GM19438 (cell line): ENCODE measurements around the gene CBR1.

Experiments
- ATAC-seq: cut with Tn5 transposase; IDR thresholded peaks from one replicate; pipeline ENCODE4 v1.9.1; 2021; ENCODE audit warnings: low read depth; ENCODE audit not compliant: unreplicated experiment

CBR1 gene

DNA sequence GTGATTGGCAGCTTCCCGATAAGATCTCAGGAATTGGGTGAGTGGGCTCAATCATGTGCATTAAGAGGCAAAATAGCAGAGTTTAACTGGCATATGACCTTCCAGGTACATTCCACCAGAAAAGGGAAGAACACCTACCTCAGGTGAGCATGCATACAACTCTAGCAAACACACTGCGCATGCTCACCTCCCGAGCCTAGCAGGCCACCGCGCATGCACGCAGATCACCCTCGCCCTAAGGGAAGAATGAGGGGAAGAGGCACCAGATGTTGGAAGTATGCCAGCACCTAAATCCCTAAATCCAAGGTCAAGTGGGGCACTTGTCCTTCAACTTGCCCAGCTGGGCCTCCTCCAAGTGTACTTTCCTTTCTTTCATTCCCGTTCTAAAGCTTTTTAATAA, 41.4 kb downstream of the CBR1 start:
- no peak for ATAC-seq

DNA sequence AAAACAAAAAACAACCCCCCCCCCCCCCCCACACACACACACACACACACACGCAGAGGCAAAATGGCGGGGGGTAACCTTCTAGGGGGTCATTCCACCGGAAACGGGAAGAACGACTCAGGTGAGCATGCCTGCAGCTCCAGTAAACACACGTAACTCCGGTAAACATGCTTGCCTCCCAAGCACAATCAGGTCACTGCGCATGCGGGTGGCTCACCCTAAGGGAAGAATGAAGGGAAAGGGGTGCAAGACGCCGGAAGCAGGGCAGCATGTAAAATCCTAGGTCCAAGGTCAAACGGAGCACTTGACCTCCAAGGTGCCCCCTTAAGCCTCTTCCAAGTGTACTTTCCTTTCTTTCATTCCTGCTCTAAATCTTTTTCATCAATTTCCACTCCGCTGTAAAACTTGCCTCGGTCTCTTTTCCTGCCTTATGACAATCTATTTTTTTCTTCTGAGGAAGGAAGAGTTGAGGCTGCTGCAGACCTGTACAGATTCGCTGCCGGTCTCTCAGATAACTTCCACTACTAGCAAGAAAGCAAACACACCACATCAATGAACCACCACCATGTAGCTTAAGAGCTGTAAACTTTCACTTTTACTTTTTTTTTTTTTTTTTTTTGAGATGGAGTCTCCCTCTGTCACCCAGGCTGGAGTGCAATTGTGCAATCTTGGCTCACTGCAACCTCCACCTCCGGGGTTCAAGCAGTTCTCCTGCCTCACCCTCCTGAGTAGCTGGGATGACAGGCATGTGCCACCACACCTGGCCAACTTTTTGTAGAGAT, 44.0 kb downstream of the CBR1 start:
- ATAC-seq: no peak

DNA sequence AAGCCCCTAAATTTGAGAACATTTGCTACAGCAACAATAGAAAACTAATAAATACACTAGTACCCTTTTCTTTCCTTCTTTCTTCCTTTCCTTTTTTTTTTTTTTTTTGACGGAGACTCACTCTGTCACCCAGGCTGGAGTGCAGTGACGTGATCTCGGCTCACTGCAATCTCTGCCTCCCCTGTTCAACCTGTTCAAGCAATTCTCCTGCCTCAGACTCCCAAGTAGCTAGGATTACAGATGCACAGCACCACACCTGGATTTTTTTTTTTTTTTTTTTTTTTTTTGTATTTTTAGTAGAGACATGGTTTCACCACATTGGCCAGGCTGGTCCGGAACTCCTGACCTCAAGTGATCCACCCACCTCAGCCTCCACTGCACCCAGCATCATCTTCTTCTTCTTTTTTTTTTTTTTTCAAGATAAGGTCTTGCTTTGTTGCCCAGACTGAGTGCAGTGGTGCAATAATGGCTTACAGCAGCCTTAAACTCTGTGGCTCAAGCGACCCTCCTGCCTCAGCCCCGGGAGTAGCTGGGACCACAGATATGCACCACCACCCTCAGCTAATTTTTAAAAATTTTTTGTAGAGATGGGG, 45.4 kb downstream of the CBR1 start:
- no peak for ATAC-seq

DNA sequence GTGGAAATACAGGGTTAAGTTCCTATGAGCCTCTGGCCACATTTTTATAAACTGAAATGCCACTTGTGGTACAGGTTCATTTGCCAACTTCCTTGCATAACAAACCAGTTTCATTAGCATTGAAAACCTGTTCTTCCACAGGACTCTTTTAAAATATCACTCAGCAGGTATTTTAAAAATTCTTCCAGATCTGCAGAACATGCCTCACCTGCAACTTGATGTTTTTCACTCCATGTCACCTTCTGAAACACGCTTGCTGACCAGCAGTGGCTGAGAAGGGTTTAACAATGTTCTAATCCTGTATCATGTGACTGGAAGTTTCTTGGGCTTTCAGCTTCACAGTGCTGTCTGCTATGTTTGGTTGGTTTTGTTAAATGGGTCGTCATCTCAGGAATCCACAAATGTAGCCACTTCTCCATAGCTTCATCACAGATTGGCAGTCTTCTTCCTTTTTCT, 47.5 kb downstream of the CBR1 start:
- no peak for ATAC-seq

DNA sequence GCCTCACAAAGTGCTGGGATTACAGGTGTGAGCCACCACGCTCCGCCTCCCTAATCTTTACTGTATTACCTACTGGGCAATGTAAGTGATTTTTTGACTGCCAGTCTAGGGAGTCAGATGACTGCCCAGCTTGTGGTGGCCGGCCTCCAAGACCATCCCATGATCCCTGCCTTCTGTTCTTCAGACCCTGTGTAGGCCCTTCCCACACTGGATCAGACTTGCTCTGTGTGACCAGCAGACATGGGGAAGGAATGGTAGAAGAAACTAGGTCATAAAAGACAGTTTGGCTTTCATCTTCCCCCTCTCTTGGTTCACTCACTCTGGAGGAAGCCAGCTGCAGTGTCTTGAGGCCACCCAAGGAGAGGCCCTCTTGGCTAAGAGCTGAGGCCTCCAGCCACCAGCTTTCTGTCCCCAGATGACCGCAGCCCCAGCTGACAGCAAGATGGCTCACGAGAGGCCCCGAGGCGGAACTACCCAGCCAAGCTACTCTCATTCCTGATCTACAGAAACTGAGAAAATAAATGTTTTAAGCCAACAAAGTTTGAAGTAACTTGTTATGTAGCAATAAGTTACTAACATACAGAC, 50.6 kb downstream of the CBR1 start:
- ATAC-seq: no peak
